HepG2 (cell line): ENCODE data around the gene JAGN1. TPM values are rescaled to one million over a fixed set of nuclear protein-coding genes. Genes with fewer than 3 reads are reported as not detected.
A peak's percentile ranks its signal among the peaks of the same experiment; 100 is the strongest.

Source experiments
- BRCA1 ChIP-seq: sonication (generic); formaldehyde crosslinking; IDR thresholded peaks from 2 replicates; pipeline ENCODE4 v1.4.0; 2020; ENCODE audit warnings: missing genetic modification reagents
- CBX1 ChIP-seq: IDR thresholded peaks from one replicate; pipeline ENCODE4 v1.6.1; 2016; ENCODE audit warnings: antibody characterized with exemption, low read depth
- ELF4 ChIP-seq: sonication (generic); formaldehyde crosslinking; IDR thresholded peaks from 2 replicates; pipeline ENCODE4 v1.5.0; 2020; ENCODE audit warnings: missing genetic modification reagents, mild to moderate bottlenecking, moderate library complexity, borderline replicate concordance
- FOXP4 ChIP-seq: sonication (generic); formaldehyde crosslinking; IDR thresholded peaks from 2 replicates; pipeline ENCODE4 v1.4.0; 2020; ENCODE audit warnings: missing genetic modification reagents
- HNRNPUL1 ChIP-seq: fragments of 200-400 bp; formaldehyde crosslinking; IDR thresholded peaks from 2 replicates; pipeline ENCODE4 v1.6.1; 2017; ENCODE audit warnings: low read depth, mild to moderate bottlenecking, low read length, moderate library complexity
- MYNN ChIP-seq: sonication (generic); formaldehyde crosslinking; IDR thresholded peaks from 2 replicates; pipeline ENCODE4 v1.4.0; 2020; ENCODE audit warnings: mild to moderate bottlenecking, low read depth, missing genetic modification reagents
- NFKBIZ ChIP-seq: IDR thresholded peaks from 2 replicates; pipeline ENCODE4 v1.6.1; 2018; ENCODE audit warnings: missing genetic modification reagents, missing compliant biosample characterization
- RFX1 ChIP-seq: fragments of 450-650 bp; IDR thresholded peaks from 2 replicates; pipeline ENCODE4 v1.6.1; 2017
- SIX1 ChIP-seq: sonication (generic); formaldehyde crosslinking; IDR thresholded peaks from 2 replicates; pipeline ENCODE4 v1.4.0; 2020; ENCODE audit warnings: missing genetic modification reagents, borderline replicate concordance
- SKI ChIP-seq: fragments of 450-650 bp; IDR thresholded peaks from one replicate; pipeline ENCODE4 v1.6.1; 2018; ENCODE audit warnings: mild to moderate bottlenecking; ENCODE audit not compliant: partially characterized antibody
- STAT5B ChIP-seq: sonication (generic); formaldehyde crosslinking; IDR thresholded peaks from 2 replicates; pipeline ENCODE4 v1.4.0; 2020; ENCODE audit warnings: missing genetic modification reagents
- TCF7 ChIP-seq: sonication (generic); IDR thresholded peaks from 2 replicates; pipeline ENCODE4 v1.6.1; 2016; ENCODE audit warnings: antibody characterized with exemption, low read depth
- THYN1 ChIP-seq: sonication (generic); formaldehyde crosslinking; IDR thresholded peaks from 2 replicates; pipeline ENCODE4 v1.8.1; 2023; ENCODE audit warnings: low read depth, mild to moderate bottlenecking, moderate library complexity, missing genetic modification reagents, borderline replicate concordance
- ZBTB39 ChIP-seq: sonication (generic); formaldehyde crosslinking; IDR thresholded peaks from 2 replicates; pipeline ENCODE4 v1.5.0; 2020; ENCODE audit warnings: missing genetic modification reagents
- ZNF253 ChIP-seq: sonication (generic); formaldehyde crosslinking; IDR thresholded peaks from 2 replicates; pipeline ENCODE4 v1.8.0; 2022; ENCODE audit warnings: mild to moderate bottlenecking, missing genetic modification reagents, borderline replicate concordance
- ZNF256 ChIP-seq: sonication (generic); formaldehyde crosslinking; conservative IDR thresholded peaks from 2 replicates; pipeline ENCODE4 v1.4.0; 2020; ENCODE audit warnings: missing genetic modification reagents
- ZNF274 ChIP-seq: sonication (generic); formaldehyde crosslinking; IDR thresholded peaks from 2 replicates; pipeline ENCODE4 v1.5.1; 2020; ENCODE audit warnings: mild to moderate bottlenecking, missing genetic modification reagents
- ZNF34 ChIP-seq: sonication (generic); formaldehyde crosslinking; IDR thresholded peaks from 2 replicates; pipeline ENCODE4 v1.4.0; 2020; ENCODE audit warnings: mild to moderate bottlenecking, missing genetic modification reagents, borderline replicate concordance
- ZNF577 ChIP-seq: sonication (generic); formaldehyde crosslinking; IDR thresholded peaks from 2 replicates; pipeline ENCODE4 v1.4.0; 2020; ENCODE audit warnings: mild to moderate bottlenecking, low read depth, missing genetic modification reagents, borderline replicate concordance
- ZNF615 ChIP-seq: sonication (generic); formaldehyde crosslinking; IDR thresholded peaks from 2 replicates; pipeline ENCODE4 v1.5.0; 2020; ENCODE audit warnings: mild to moderate bottlenecking, missing genetic modification reagents, borderline replicate concordance
- ZNF737 ChIP-seq: sonication (generic); formaldehyde crosslinking; IDR thresholded peaks from 2 replicates; pipeline ENCODE4 v1.5.0; 2020; ENCODE audit warnings: missing genetic modification reagents, mild to moderate bottlenecking, borderline replicate concordance
- ZNF740 ChIP-seq: sonication (generic); formaldehyde crosslinking; IDR thresholded peaks from 2 replicates; pipeline ENCODE4 v1.4.0; 2020; ENCODE audit warnings: missing genetic modification reagents
- polyA plus RNA-seq, 8 experiments: library from polyadenylated mRNA; depleted of rRNA in 3 of 8; stranded (reverse) in 7 of 8; unstranded in 1 of 8; fragments of >200 nt; fragmentation: Illumina TruSeq in 4 of 8; extraction: Trizol in 4 of 8; gene quantifications; 2 replicates each; pipeline versions ENCODE4 v1.2.1 to v1.2.3, GENCODE V29; 2011 to 2016; ENCODE audit warnings: low read depth in 4 of 8, missing spikeins in 1 of 8, mixed read lengths in 1 of 8; ENCODE audit not compliant: insufficient read depth in 1 of 8
- total RNA-seq, 5 experiments: library from RNA; depleted of rRNA; stranded (reverse); fragments of >200 nt; fragmentation: Illumina TruSeq; extraction: Trizol; gene quantifications; 2 replicates each; pipeline ENCODE4 v1.2.3, GENCODE V29; 2016; ENCODE audit warnings: low read depth in 1 of 5

The JAGN1 gene
- total and polyA plus RNA-seq, 2 of the 13 experiments (the other 11 are each of a cell fraction or from before 2014, with no cell fraction given): 49.9 to 50.9 TPM

- 0 out of 2 replicates have a peak, but pooled peaks have one; percentile 30 for TF ChIP-seq ZNF253 (CRISPR knock-in tag)
- TF ChIP-seq THYN1 (CRISPR knock-in tag): no peak
- peak; percentile 54 for TF ChIP-seq SKI
- TF ChIP-seq FOXP4 (CRISPR knock-in tag): no peak
- no peak for TF ChIP-seq ELF4
- no peak for TF ChIP-seq ZNF274 (CRISPR knock-in tag)
- TF ChIP-seq ZNF577: no peak
- TF ChIP-seq STAT5B (CRISPR knock-in tag): no peak
- no peak; the same call in 1 of the 2 replicates for TF ChIP-seq ZNF740 (CRISPR knock-in tag)
- no peak; the same call in 1 of the 2 replicates for TF ChIP-seq ZNF256 (CRISPR knock-in tag)
- TF ChIP-seq ZBTB39 (CRISPR knock-in tag): no peak
- TF ChIP-seq ZNF615: no peak
- TF ChIP-seq CBX1: no peak
- no peak for TF ChIP-seq SIX1
- no peak; the same call in 1 of the 2 replicates for TF ChIP-seq ZNF737 (CRISPR knock-in tag)
- no peak for TF ChIP-seq RFX1
- no peak for TF ChIP-seq HNRNPUL1
- 0 out of 2 replicates have a peak, but pooled peaks have one; percentile 27 for TF ChIP-seq NFKBIZ (CRISPR knock-in tag)
- no peak for TF ChIP-seq TCF7
- TF ChIP-seq ZNF34: no peak; the same call in 1 of the 2 replicates
- no peak; the same call in 1 of the 2 replicates for TF ChIP-seq MYNN (CRISPR knock-in tag)
- TF ChIP-seq BRCA1 (CRISPR knock-in tag): 0 out of 2 replicates have a peak, but pooled peaks have one; percentile 54
Measured at GRCh38 chr3:9915254-9916141, 25.1 kb downstream of the JAGN1 start (continued).
